ENCODE data around the gene SLC17A9.
"Not testable (repeated sequence)": the region's sequence is repeated elsewhere in the genome, so short reads cannot be mapped to it uniquely, and the experiment has no call there.

The SLC17A9 gene

GRCh38 chr20:62957136-62958117 is 4.9 kb downstream of the SLC17A9 start:
- DNase-seq (ENCODE audit: low read depth) = no peak

- DNase-seq (ENCODE audit: low read depth) = no peak
Measured at GRCh38 chr20:62958388-62959100, 6.0 kb downstream of the SLC17A9 start.

- DNase-seq (ENCODE audit: low read depth) = no peak
Measured at GRCh38 chr20:62959101-62959971, 6.8 kb downstream of the SLC17A9 start.

GRCh38 chr20:62959998-62960436 is 7.5 kb downstream of the SLC17A9 start:
- no peak for DNase-seq (ENCODE audit: low read depth)

GRCh38 chr20:62960446-62961309 is 8.2 kb downstream of the SLC17A9 start:
- DNase-seq (ENCODE audit: low read depth) = not testable (repeated sequence)

- DNase-seq (ENCODE audit: low read depth) = no peak
Measured at GRCh38 chr20:62961310-62961783, 8.8 kb downstream of the SLC17A9 start.

GRCh38 chr20:62961799-62962198 is 9.3 kb downstream of the SLC17A9 start:
- no peak for DNase-seq (ENCODE audit: low read depth)

- no peak for DNase-seq (ENCODE audit: low read depth)
Measured at GRCh38 chr20:62962221-62962879, 9.8 kb downstream of the SLC17A9 start.

- no peak for DNase-seq (ENCODE audit: low read depth)
Measured at GRCh38 chr20:62962891-62963613, 10.5 kb downstream of the SLC17A9 start.

GRCh38 chr20:62963614-62964397 is 11.3 kb downstream of the SLC17A9 start:
- no peak for DNase-seq (ENCODE audit: low read depth)

- DNase-seq (ENCODE audit: low read depth) = no peak
Measured at GRCh38 chr20:62964700-62965099, 12.2 kb downstream of the SLC17A9 start.

- no peak for DNase-seq (ENCODE audit: low read depth)
Measured at GRCh38 chr20:62965363-62965771, 12.9 kb downstream of the SLC17A9 start.

- no peak for DNase-seq (ENCODE audit: low read depth)
Measured at GRCh38 chr20:62966212-62967148, 14.0 kb downstream of the SLC17A9 start.

- DNase-seq (ENCODE audit: low read depth) = no peak
Measured at GRCh38 chr20:62967149-62967501, 14.6 kb downstream of the SLC17A9 start.

GRCh38 chr20:62967628-62968351 is 15.3 kb downstream of the SLC17A9 start:
- DNase-seq (ENCODE audit: low read depth) = no peak

- DNase-seq (ENCODE audit: low read depth) = no peak
Measured at GRCh38 chr20:62968378-62969178, 16.1 kb downstream of the SLC17A9 start.
